ENCODE measurements around the gene TRIM46.

The TRIM46 gene

DNA sequence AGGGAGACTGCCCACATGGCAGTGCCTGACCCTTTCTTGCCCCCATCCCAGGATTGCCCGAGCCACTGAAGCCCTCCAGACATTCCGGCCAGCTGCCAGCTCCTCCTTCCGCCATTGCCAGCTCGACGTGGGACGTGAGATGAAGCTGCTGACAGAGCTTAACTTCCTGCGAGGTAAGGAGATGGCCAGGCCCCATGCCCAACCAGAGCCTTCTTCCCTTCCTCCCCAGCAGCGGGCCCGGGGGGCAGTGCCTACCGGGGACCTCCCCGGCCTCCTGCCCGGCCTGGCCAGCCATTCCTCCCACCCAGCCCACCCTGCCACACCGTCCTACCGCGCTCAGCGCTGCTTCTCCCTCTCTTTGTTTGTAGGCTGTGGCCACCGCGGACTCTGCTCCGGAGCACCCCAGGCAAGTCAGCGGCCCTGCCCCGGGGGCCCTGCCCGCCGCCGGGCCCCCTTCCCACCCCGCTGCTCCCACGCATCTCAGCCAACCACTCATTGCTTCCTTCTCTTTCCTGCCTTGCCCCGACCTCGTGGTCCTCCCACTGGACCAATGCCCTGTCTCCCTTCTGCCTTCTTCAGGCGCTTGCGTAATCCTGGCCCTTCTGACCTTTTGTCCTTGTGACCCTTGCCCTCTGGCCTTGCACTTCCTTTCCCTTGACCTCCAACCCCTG lies 4.9 kb downstream of the TRIM46 start:
- Histone ChIP-seq H3K9me3 (ENCODE audit: severe bottlenecking) (no peaks in the 10 kb centered on the region), H3K27me3 (ENCODE audit: insufficient read depth, low read depth, severe bottlenecking) (no peaks in the 10 kb centered on the region), H3K4me3 (ENCODE audit: low read depth, low read length) (no peak overlapping the region), H3K27ac (no peak overlapping the region), H3K36me3 (peaks cover 30% of the 10 kb centered on the region)
- TF ChIP-seq CTCF (IDR thresholded peaks at IDR 0.05; ENCODE audit: low read depth, low read length), result no peak
- DNase-seq, result peak; percentile 25

DNA sequence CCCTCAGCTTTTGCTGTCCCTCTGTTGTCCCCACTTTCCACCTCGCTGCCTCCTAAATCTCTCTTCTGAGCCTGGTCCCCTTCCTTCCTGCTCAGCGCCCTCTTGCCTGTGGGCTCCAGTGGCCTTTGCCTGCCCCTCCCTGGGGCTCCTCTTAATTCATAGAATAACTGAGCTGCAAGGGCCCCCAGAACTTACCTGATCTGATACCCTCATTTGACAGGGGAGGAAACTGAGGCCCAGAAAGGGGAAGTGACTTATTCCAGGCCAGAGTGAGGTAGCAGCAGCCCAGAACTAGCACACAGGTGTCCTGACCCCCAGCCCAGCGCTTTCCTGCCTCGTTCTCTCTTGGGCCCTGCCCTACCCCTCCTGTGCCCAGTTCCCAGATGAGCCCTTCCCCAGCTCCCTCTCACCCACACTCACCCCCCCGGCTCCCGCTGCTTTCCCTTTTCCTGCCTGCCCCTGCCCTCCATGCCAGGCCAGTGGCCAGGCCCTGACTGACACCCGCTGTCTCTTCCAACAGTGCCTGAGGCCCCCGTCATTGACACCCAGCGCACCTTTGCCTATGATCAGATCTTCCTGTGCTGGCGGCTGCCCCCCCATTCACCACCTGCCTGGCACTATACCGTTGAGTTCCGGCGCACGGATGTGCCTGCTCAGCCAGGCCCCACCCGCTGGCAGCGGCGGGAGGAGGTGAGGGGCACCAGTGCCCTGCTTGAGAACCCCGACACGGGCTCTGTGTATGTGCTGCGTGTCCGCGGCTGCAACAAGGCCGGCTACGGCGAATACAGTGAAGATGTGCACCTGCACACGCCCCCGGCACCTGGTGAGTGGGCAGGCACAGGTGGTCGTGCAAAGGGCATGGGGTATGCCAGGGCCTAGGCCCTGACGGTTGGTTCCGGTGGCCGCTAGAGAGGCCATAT lies 5.7 kb downstream of the TRIM46 start:
- Histone ChIP-seq H3K4me3 (ENCODE audit: low read depth, low read length) (no peak overlapping the region), H3K27ac (no peak overlapping the region), H3K36me3 (peaks cover 30% of the 10 kb centered on the region), H3K27me3 (ENCODE audit: insufficient read depth, low read depth, severe bottlenecking) (no peaks in the 10 kb centered on the region), H3K9me3 (ENCODE audit: severe bottlenecking) (no peaks in the 10 kb centered on the region)
- DNase-seq, result peak; percentile 29
- TF ChIP-seq CTCF (IDR thresholded peaks at IDR 0.05; ENCODE audit: low read depth, low read length), result no peak

DNA sequence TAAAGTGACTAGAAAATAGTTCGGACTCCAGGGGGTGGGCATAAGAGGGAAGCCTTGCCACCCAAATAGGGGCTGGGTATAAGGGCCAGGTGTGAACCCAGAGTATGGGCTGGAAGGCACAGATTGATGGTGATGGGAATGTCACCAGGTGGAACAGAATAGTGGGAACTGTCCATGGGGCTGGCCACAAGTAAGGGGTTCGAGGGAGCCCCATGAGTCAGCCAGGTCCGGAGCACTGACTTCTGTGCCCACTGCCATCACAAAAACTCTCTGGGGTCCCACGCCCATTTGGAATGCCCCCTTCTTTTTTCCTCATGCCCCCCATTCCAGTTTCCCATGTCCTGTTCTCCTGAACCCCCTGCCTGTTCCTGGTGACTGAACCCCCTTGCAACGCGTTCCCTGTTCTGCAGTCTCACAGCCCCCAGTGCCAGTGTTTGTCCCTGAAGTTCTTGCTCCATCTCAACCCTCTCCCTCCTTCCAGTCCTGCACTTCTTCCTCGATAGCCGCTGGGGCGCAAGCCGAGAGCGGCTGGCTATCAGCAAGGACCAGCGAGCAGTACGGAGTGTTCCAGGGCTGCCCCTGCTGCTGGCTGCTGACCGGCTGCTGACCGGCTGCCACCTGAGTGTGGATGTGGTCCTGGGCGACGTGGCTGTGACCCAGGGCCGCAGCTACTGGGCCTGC lies 7.9 kb downstream of the TRIM46 start:
- Histone ChIP-seq H3K27ac (peak overlapping the region; percentile 67), H3K4me3 (ENCODE audit: low read depth, low read length) (no peak overlapping the region), H3K9me3 (ENCODE audit: severe bottlenecking) (no peaks in the 10 kb centered on the region), H3K36me3 (peaks cover 30% of the 10 kb centered on the region), H3K27me3 (ENCODE audit: insufficient read depth, low read depth, severe bottlenecking) (no peaks in the 10 kb centered on the region)
- peak; percentile 11 for DNase-seq
- TF ChIP-seq CTCF (IDR thresholded peaks at IDR 0.05; ENCODE audit: low read depth, low read length), result no peak

GRCh38 chr1:155182052-155182550 lies 8.5 kb downstream of the TRIM46 start:
- Histone ChIP-seq H3K27me3 (ENCODE audit: insufficient read depth, low read depth, severe bottlenecking) (no peaks in the 10 kb centered on the region), H3K36me3 (peaks cover 27% of the 10 kb centered on the region), H3K27ac (peak overlapping the region; percentile 67), H3K9me3 (ENCODE audit: severe bottlenecking) (no peaks in the 10 kb centered on the region), H3K4me3 (ENCODE audit: low read depth, low read length) (no peak overlapping the region)
- peak; percentile 89 for DNase-seq
- no peak for TF ChIP-seq CTCF (IDR thresholded peaks at IDR 0.05; ENCODE audit: low read depth, low read length)

GRCh38 chr1:155183775-155184221 lies 10.1 kb downstream of the TRIM46 start:
- Histone ChIP-seq H3K4me3 (ENCODE audit: low read depth, low read length) (no peak overlapping the region), H3K36me3 (peaks cover 18% of the 10 kb centered on the region), H3K27ac (no peak overlapping the region), H3K9me3 (ENCODE audit: severe bottlenecking) (no peaks in the 10 kb centered on the region), H3K27me3 (ENCODE audit: insufficient read depth, low read depth, severe bottlenecking) (no peaks in the 10 kb centered on the region)
- TF ChIP-seq CTCF (IDR thresholded peaks at IDR 0.05; ENCODE audit: low read depth, low read length), result no peak
- no peak for DNase-seq

Data from WERI-Rb-1 (cell line).